H1 (cell line): ENCODE measurements around the gene OR1K1. TPM values are rescaled to one million over a fixed set of nuclear protein-coding genes. Genes with fewer than 3 reads are reported as not detected.

Source experiments
- CTCF ChIA-PET: fragments of 300-600 bp; sonication (Branson Sonifier 250); formaldehyde crosslinking; loops from one replicate; lab custom pipeline; 2021; ENCODE audit not compliant: partially characterized antibody; lab: Charles Lee
- POLR2A ChIA-PET: fragments of 300-600 bp; sonication (Branson Sonifier 250); formaldehyde crosslinking; loops from one replicate; lab custom pipeline; 2021; ENCODE audit warnings: inconsistent platforms; ENCODE audit not compliant: partially characterized antibody; lab: Charles Lee
- DNase-seq, 2 experiments: peaks; one replicate each; pipeline versions ENCODE4 v3.0.0 to v3.0.0-alpha.2; 2010 to 2022; ENCODE audit warnings: low spot score in 2 of 2, low read depth in 1 of 2, mixed read lengths in 1 of 2
- FAIRE-seq: peaks from 2 replicates; lab custom pipeline; 2011; peaks lifted over from hg19 to GRCh38; lab: Jason Lieb, UNC
- H2AFZ ChIP-seq: 2 replicates; pipeline ENCODE4 v1.8.1; 2012; ENCODE audit warnings: low read length, inconsistent platforms
- H2AK5ac ChIP-seq: 2 replicates; pipeline ENCODE4 v1.6.1; 2013; ENCODE audit warnings: low read depth, low read length
- H2BK120ac ChIP-seq: replicated peaks from 2 replicates; pipeline ENCODE3; 2013; ENCODE audit warnings: low read depth, low read length, inconsistent platforms
- H2BK12ac ChIP-seq: 2 replicates; pipeline ENCODE4 v1.6.1; 2013; ENCODE audit warnings: low read depth, low read length
- H2BK15ac ChIP-seq: 2 replicates; pipeline ENCODE4 v1.6.1; 2013; ENCODE audit warnings: low read length
- H2BK20ac ChIP-seq: 2 replicates; pipeline ENCODE4 v1.6.1; 2013; ENCODE audit warnings: low read length
- H2BK5ac ChIP-seq: 2 replicates; pipeline ENCODE4 v1.6.1; 2013; ENCODE audit warnings: low read depth, low read length
- H3K14ac ChIP-seq: 2 replicates; pipeline ENCODE4 v1.6.1; 2013; ENCODE audit warnings: inconsistent platforms; ENCODE audit not compliant: insufficient read length
- H3K18ac ChIP-seq: 2 replicates; pipeline ENCODE4 v1.6.1; 2013; ENCODE audit warnings: low read length; ENCODE audit errors: extremely low read depth
- H3K23ac ChIP-seq: 2 replicates; pipeline ENCODE4 v1.6.1; 2013; ENCODE audit warnings: inconsistent platforms; ENCODE audit not compliant: insufficient read length
- H3K23me2 ChIP-seq: 2 replicates; pipeline ENCODE4 v1.6.1; 2013; ENCODE audit warnings: low read depth, low read length
- H3K27ac ChIP-seq: 2 replicates; pipeline ENCODE4 v1.6.1; 2011; ENCODE audit warnings: low read depth, low read length, inconsistent platforms
- H3K27me3 ChIP-seq, 4 experiments: replicated peaks in 1 of 4; 1 replicate in 1 of 4; 2 replicates in 3 of 4; pipeline versions ENCODE4 v1.6.1 to v1.8.1; 2011 to 2013; ENCODE audit warnings: low read length in 3 of 4, mild to moderate bottlenecking in 3 of 4, inconsistent platforms in 2 of 4, mixed read lengths in 2 of 4, moderate library complexity in 1 of 4; ENCODE audit not compliant: control insufficient read depth in 3 of 4, insufficient read depth in 3 of 4; ENCODE audit errors: extremely low read depth in 1 of 4
- H3K36me3 ChIP-seq, 4 experiments: 2 replicates each; pipeline versions ENCODE4 v1.6.1 to v1.8.1; 2011 to 2013; ENCODE audit warnings: mild to moderate bottlenecking in 4 of 4, low read length in 3 of 4, moderate library complexity in 2 of 4, control low read depth in 1 of 4, inconsistent platforms in 1 of 4; ENCODE audit not compliant: insufficient read depth in 4 of 4, control insufficient read depth in 2 of 4
- H3K4ac ChIP-seq: replicated peaks from 2 replicates; pipeline ENCODE3; 2013; ENCODE audit warnings: low read length, low read depth, mixed read lengths, inconsistent platforms; ENCODE audit not compliant: insufficient read length
- H3K4me1 ChIP-seq, 4 experiments: replicated peaks in 1 of 4; 1 replicate in 1 of 4; 2 replicates in 3 of 4; pipeline versions ENCODE4 v1.6.1 to v1.8.1; 2011 to 2013; ENCODE audit warnings: low read length in 3 of 4, inconsistent platforms in 2 of 4, mixed read lengths in 1 of 4; ENCODE audit not compliant: insufficient read depth in 4 of 4, control insufficient read depth in 3 of 4
- H3K4me2 ChIP-seq, 2 experiments: 2 replicates each; pipeline versions ENCODE4 v1.6.1 to v1.8.1; 2011 to 2013; ENCODE audit warnings: low read depth in 2 of 2, low read length in 2 of 2, control low read depth in 1 of 2, inconsistent platforms in 1 of 2, mild to moderate bottlenecking in 1 of 2; ENCODE audit not compliant: insufficient read depth in 1 of 2
- H3K4me3 ChIP-seq, 4 experiments: fragments of 200-600, 300-600 bp in 1 of 4; sonication (generic), shearing (Covaris generic), sonication (Bioruptor Twin) in 1 of 4; 2 replicates each; pipeline versions ENCODE4 v1.5.1 to v1.8.1; 2011 to 2016; ENCODE audit warnings: low read length in 4 of 4, low read depth in 3 of 4, control low read depth in 2 of 4, inconsistent platforms in 2 of 4, mild to moderate bottlenecking in 2 of 4, mixed read lengths in 1 of 4, moderate library complexity in 1 of 4; ENCODE audit not compliant: insufficient read depth in 2 of 4; ENCODE audit errors: extremely low read depth in 1 of 4
- H3K56ac ChIP-seq: replicated peaks from 2 replicates; pipeline ENCODE3; 2013; ENCODE audit warnings: low read depth, mild to moderate bottlenecking, mixed read lengths, low read length, inconsistent platforms; ENCODE audit not compliant: insufficient read length
- H3K79me1 ChIP-seq: 2 replicates; pipeline ENCODE4 v1.6.1; 2013; ENCODE audit warnings: low read depth, low read length, control low read depth
- H3K79me2 ChIP-seq, 2 experiments: 2 replicates each; pipeline versions ENCODE4 v1.6.1 to v1.8.1; 2012 to 2013; ENCODE audit warnings: low read length in 2 of 2, mild to moderate bottlenecking in 2 of 2, inconsistent platforms in 1 of 2; ENCODE audit not compliant: insufficient read depth in 2 of 2, control insufficient read depth in 1 of 2
- H3K9ac ChIP-seq, 4 experiments: replicated peaks in 1 of 4; 1 replicate in 1 of 4; 2 replicates in 3 of 4; pipeline versions ENCODE4 v1.6.1 to v1.8.1; 2011 to 2013; ENCODE audit warnings: low read depth in 3 of 4, low read length in 3 of 4, control low read depth in 2 of 4, mild to moderate bottlenecking in 2 of 4, moderate library complexity in 2 of 4, inconsistent platforms in 1 of 4; ENCODE audit errors: extremely low read depth in 1 of 4
- H3K9me3 ChIP-seq, 2 experiments: 2 replicates each; pipeline versions ENCODE4 v1.6.1 to v1.8.1; 2012 to 2013; ENCODE audit warnings: mild to moderate bottlenecking in 2 of 2, moderate library complexity in 2 of 2, control low read depth in 1 of 2, inconsistent platforms in 1 of 2, low read depth in 1 of 2, low read length in 1 of 2, mixed read lengths in 1 of 2; ENCODE audit not compliant: insufficient read depth in 2 of 2
- H4K20me1 ChIP-seq, 2 experiments: replicated peaks in 1 of 2; 2 replicates each; pipeline versions ENCODE3 to v1.8.1; 2011 to 2013; ENCODE audit warnings: inconsistent platforms in 2 of 2, low read length in 2 of 2, mild to moderate bottlenecking in 1 of 2; ENCODE audit not compliant: insufficient read depth in 2 of 2, control insufficient read depth in 1 of 2
- H4K5ac ChIP-seq: 2 replicates; pipeline ENCODE4 v1.6.1; 2013; ENCODE audit warnings: low read length, low read depth, mixed read lengths, inconsistent platforms; ENCODE audit not compliant: insufficient read length
- H4K8ac ChIP-seq: 2 replicates; pipeline ENCODE4 v1.8.0; 2013; ENCODE audit warnings: mild to moderate bottlenecking, moderate library complexity, low read length, inconsistent platforms; ENCODE audit not compliant: insufficient read depth; ENCODE audit errors: extremely low read depth
- H4K91ac ChIP-seq: replicated peaks from 2 replicates; pipeline ENCODE3; 2013; ENCODE audit warnings: low read length, mixed read lengths, inconsistent platforms; ENCODE audit not compliant: insufficient read length
- E2F6 ChIP-seq: IDR thresholded peaks from 2 replicates; pipeline ENCODE4 v1.6.1; 2012; ENCODE audit warnings: inconsistent platforms
- HDAC2 ChIP-seq, 2 experiments: fragments of 300-600 bp in 1 of 2; sonication (generic) in 1 of 2; IDR thresholded peaks; 2 replicates each; pipeline ENCODE4 v1.6.1; 2011 to 2012; ENCODE audit warnings: low read depth in 2 of 2, low read length in 2 of 2, mild to moderate bottlenecking in 2 of 2, moderate library complexity in 2 of 2, borderline replicate concordance in 1 of 2, inconsistent platforms in 1 of 2
- HDAC6 ChIP-seq: IDR thresholded peaks from one replicate; pipeline ENCODE4 v1.7.1; 2012; ENCODE audit warnings: low read depth, mild to moderate bottlenecking, inconsistent platforms, low read length, moderate library complexity
- JUND ChIP-seq: IDR thresholded peaks from 2 replicates; pipeline ENCODE4 v1.6.1; 2011; ENCODE audit warnings: mild to moderate bottlenecking, improper control_type of control experiment, low read length
- POU5F1 ChIP-seq: IDR thresholded peaks from 2 replicates; pipeline ENCODE4 v1.6.1; 2011; ENCODE audit warnings: low read depth, mild to moderate bottlenecking, low read length, moderate library complexity
- SP2 ChIP-seq: IDR thresholded peaks from 2 replicates; pipeline ENCODE4 v1.6.1; 2012; ENCODE audit warnings: mild to moderate bottlenecking, low read length, inconsistent platforms
- SP4 ChIP-seq: IDR thresholded peaks from 2 replicates; pipeline ENCODE4 v1.6.1; 2012; ENCODE audit warnings: low read length, inconsistent platforms
- TCF12 ChIP-seq: IDR thresholded peaks from 2 replicates; pipeline ENCODE4 v1.6.1; 2011; ENCODE audit warnings: low read depth, mild to moderate bottlenecking, low read length
- ZNF274 ChIP-seq: IDR thresholded peaks from 2 replicates; pipeline ENCODE4 v1.7.0; 2012; ENCODE audit warnings: low read length, borderline replicate concordance; ENCODE audit errors: extremely low read depth
- WGBS, 2 experiments: shearing (Covaris generic) in 1 of 2; methylation state at CpG; one replicate each; pipeline versions ENCODE4 v1.1.6 to v1.1.7; 2013 to 2015; ENCODE audit warnings: low lambda C conversion rate in 2 of 2, mixed read lengths in 2 of 2, inconsistent platforms in 1 of 2, low coverage in 1 of 2, missing lambda C conversion rate in 1 of 2; ENCODE audit not compliant: insufficient replicate concordance in 2 of 2, insufficient coverage in 1 of 2, insufficient read length in 1 of 2; ENCODE audit errors: extremely low coverage in 1 of 2, missing lambda C conversion rate in 1 of 2; 5-methylcytosine and 5-hydroxymethylcytosine counted together
- polyA plus RNA-seq, 7 experiments: library from polyadenylated mRNA; depleted of rRNA in 3 of 7; stranded (reverse) in 5 of 7; unstranded in 2 of 7; fragments of >200 nt in 5 of 7; fragments of 200-250 nt in 2 of 7; gene quantifications; 1 replicate in 5 of 7; 2 replicates in 1 of 7; 4 replicates in 1 of 7; pipeline versions ENCODE4 v1.2.1 to v1.2.3, GENCODE V29; 2011 to 2013; ENCODE audit warnings: missing spikeins in 2 of 7, mixed read lengths in 2 of 7
- total RNA-seq: library from RNA; stranded (reverse); fragmentation: NEBNext Ultra II Directional; extraction: Animal tissue kit (Norgen Biotek cat#: 25700); gene quantifications from 2 replicates; pipeline ENCODE4 v1.2.1, GENCODE V29; 2021

The OR1K1 gene
- total and polyA plus RNA-seq, 2 of the 8 experiments (the other 6 are each of a cell fraction or from before 2014, with no cell fraction given), result not detected

GRCh38 chr9:122786338-122786737 is 13.6 kb upstream of the OR1K1 start:
- CTCF ChIA-PET, result no interaction called here
- DNase-seq (no peak), FAIRE-seq (no peak)
- no peak overlapping the region for H2BK12ac ChIP-seq
- no peaks in the 10 kb centered on the region for H4K20me1 ChIP-seq
- 90% methylated on average over 4 of the region's 4 CpGs; no CpG with 5 or more reads in 1 of the 2 experiments for WGBS, 2 experiments
- H3K27me3 ChIP-seq, result no peaks in the 10 kb centered on the region
- H3K4me3 ChIP-seq, result no peak overlapping the region
- H3K18ac ChIP-seq, result no peak overlapping the region
- no peak overlapping the region for H3K23ac ChIP-seq
- H3K36me3 ChIP-seq, result no peaks in the 10 kb centered on the region; a peak in 1 of 8 replicates
- no peaks in the 10 kb centered on the region for H3K79me2 ChIP-seq
- no peaks in the 10 kb centered on the region for H3K23me2 ChIP-seq
- H3K56ac ChIP-seq, result no peak overlapping the region
- no peak overlapping the region for H4K8ac ChIP-seq
- H2BK120ac ChIP-seq, result no peak overlapping the region
- no peak overlapping the region for H2AFZ ChIP-seq
- H2BK15ac ChIP-seq, result no peak overlapping the region
- no peak overlapping the region for H2BK5ac ChIP-seq
- no peak overlapping the region for H3K9ac ChIP-seq
- H2BK20ac ChIP-seq, result no peak overlapping the region
- H3K27ac ChIP-seq, result no peak overlapping the region
- no peak overlapping the region for H4K91ac ChIP-seq
- peaks cover 45 to 57% of the 10 kb centered on the region in 2 experiments for H3K9me3 ChIP-seq
- no peak overlapping the region for H3K4ac ChIP-seq
- H4K5ac ChIP-seq, result no peak overlapping the region
- no peak overlapping the region for H3K14ac ChIP-seq
- H3K79me1 ChIP-seq, result no peaks in the 10 kb centered on the region
- no peaks in the 10 kb centered on the region for H3K4me1 ChIP-seq
- POLR2A ChIA-PET, result no interaction called here
- H2AK5ac ChIP-seq, result no peak overlapping the region
- H3K4me2 ChIP-seq, result no peak overlapping the region
- TF ChIP-seq TCF12 (no peak), POU5F1 (no peak), HDAC6 (no peak), SP4 (no peak), HDAC2 (IDR thresholded peaks at IDR 0.05; ENCODE audit: borderline replicate concordance in 1 of 2, low read depth in 2 of 2, low read length in 2 of 2) (no peak), ZNF274 (no peak), JUND (no peak), E2F6 (no peak), SP2 (no peak)
